A673 (cell line): Measurements from ENCODE around the gene AURKAIP1. TPM values are rescaled to one million over a fixed set of nuclear protein-coding genes. Genes with fewer than 3 reads are reported as not detected.

Experiments
- BruUV-seq: library from RNA; stranded (reverse); fragments of 400-500 nt; replicated peaks from 2 replicates; lab custom pipeline; 2021; lab: Mats Ljungman, UMichigan
- CTCF ChIA-PET: fragments of 300-600 bp; sonication (Branson Sonifier 250); formaldehyde crosslinking; loops from one replicate; lab custom pipeline; 2022; ENCODE audit warnings: antibody characterized with exemption; lab: Charles Lee
- POLR2A ChIA-PET: fragments of 300-600 bp; sonication (Branson Sonifier 250); formaldehyde crosslinking; loops from one replicate; lab custom pipeline; 2022; ENCODE audit warnings: antibody characterized with exemption; ENCODE audit not compliant: low non-redundant PET; lab: Charles Lee
- DNase-seq: peaks from one replicate; pipeline ENCODE4 v3.0.0-alpha.2; 2015; ENCODE audit warnings: low spot score
- H3K27ac ChIP-seq: fragments of 200-600 bp; sonication (generic); 2 replicates; pipeline ENCODE4 v1.5.1; 2016; ENCODE audit warnings: mixed run types, low read depth, mild to moderate bottlenecking, mixed read lengths, antibody characterized with exemption, low read length; ENCODE audit not compliant: poor library complexity, severe bottlenecking
- H3K27me3 ChIP-seq: fragments of 200-600 bp; sonication (generic); replicated peaks from 2 replicates; pipeline ENCODE4 v1.6.1; 2017; ENCODE audit warnings: mixed run types, low read depth, mild to moderate bottlenecking, mixed read lengths, antibody characterized with exemption, low read length; ENCODE audit not compliant: insufficient read depth, poor library complexity
- H3K36me3 ChIP-seq: fragments of 200-600 bp; sonication (generic); 2 replicates; pipeline ENCODE4 v1.6.1; 2016; ENCODE audit warnings: mixed run types, mild to moderate bottlenecking, mixed read lengths, antibody characterized with exemption, low read length; ENCODE audit not compliant: insufficient read depth, poor library complexity, severe bottlenecking
- H3K4me1 ChIP-seq: fragments of 200-600 bp; sonication (generic); 2 replicates; pipeline ENCODE4 v1.6.1; 2017; ENCODE audit warnings: mixed run types, mild to moderate bottlenecking, mixed read lengths, antibody characterized with exemption, low read length; ENCODE audit not compliant: insufficient read depth, poor library complexity, severe bottlenecking
- H3K4me3 ChIP-seq: fragments of 200-600 bp; sonication (generic); 2 replicates; pipeline ENCODE4 v1.5.1; 2016; ENCODE audit warnings: low read depth, mixed run types, mild to moderate bottlenecking, mixed read lengths, low read length; ENCODE audit not compliant: poor library complexity, severe bottlenecking
- H3K9me3 ChIP-seq: fragments of 200-600 bp; sonication (generic); 2 replicates; pipeline ENCODE4 v1.6.1; 2016; ENCODE audit warnings: mixed run types, low read depth, mild to moderate bottlenecking, mixed read lengths, antibody characterized with exemption, low read length; ENCODE audit not compliant: poor library complexity, severe bottlenecking
- CTCF ChIP-seq: fragments of 300-800, 200-600 bp; sonication (generic); conservative IDR thresholded peaks from 2 replicates; pipeline ENCODE4 v1.5.1; 2017; ENCODE audit warnings: low read depth, mild to moderate bottlenecking, antibody characterized with exemption, low read length, moderate library complexity, mixed read lengths
- EZH2 ChIP-seq: fragments of 200-600 bp; sonication (generic); IDR thresholded peaks from 2 replicates; pipeline ENCODE4 v1.6.1; 2017; ENCODE audit warnings: borderline replicate concordance, low read depth, mild to moderate bottlenecking, mixed read lengths, antibody characterized with exemption, low read length; ENCODE audit not compliant: poor library complexity, severe bottlenecking
- intact Hi-C: fragments of 100-400 bp; cut with micrococcal nuclease; formaldehyde crosslinking; loops from one replicate; pipeline ENCODE4 v1.10.0; 2022; ENCODE audit not compliant: unreplicated experiment
- total RNA-seq: library from RNA; stranded (reverse); gene quantifications from 2 replicates; pipeline ENCODE4 v1.2.3, GENCODE V29; 2021

Gene AURKAIP1
- total RNA-seq, 1 experiment from 2014 or later: 172 TPM

- ChIA-PET CTCF (no interaction called here), POLR2A (no interaction called here)
- TF ChIP-seq CTCF (no peak), EZH2 (no peak)
- intact Hi-C loops: no loop called here
- no peaks in the 10 kb centered on the region for H3K9me3 ChIP-seq
- no peaks in the 10 kb centered on the region for H3K27me3 ChIP-seq
- no peaks in the 10 kb centered on the region for H3K36me3 ChIP-seq
- H3K27ac ChIP-seq: no peak overlapping the region
- no TSS peak for BruUV-seq
- DNase-seq: no peak
- no peaks in the 10 kb centered on the region for H3K4me1 ChIP-seq
- H3K4me3 ChIP-seq: no peak overlapping the region
Observed at GRCh38 chr1:1360506-1361169, 14.4 kb downstream of the AURKAIP1 start.

- H3K4me3 ChIP-seq: no peak overlapping the region
- no peaks in the 10 kb centered on the region for H3K4me1 ChIP-seq
Observed at GRCh38 chr1:1359664-1360468, 15.1 kb downstream of the AURKAIP1 start.

GRCh38 chr1:1359308-1359663 lies 15.7 kb downstream of the AURKAIP1 start:
- no peak for DNase-seq
- ChIA-PET POLR2A (no interaction called here), CTCF (no interaction called here)

More at GRCh38 chr1:1359664-1360468, 15.1 kb downstream of the AURKAIP1 start:
- POLR2A ChIA-PET: no interaction called here
- intact Hi-C loops: no loop called here
- no peak for TF ChIP-seq EZH2
- TF ChIP-seq CTCF: no peak
- DNase-seq: no peak
- BruUV-seq: no TSS peak
- H3K27me3 ChIP-seq: no peaks in the 10 kb centered on the region
- no peak overlapping the region for H3K27ac ChIP-seq
- H3K36me3 ChIP-seq: no peaks in the 10 kb centered on the region
- H3K9me3 ChIP-seq: no peaks in the 10 kb centered on the region
- CTCF ChIA-PET: no interaction called here

More at GRCh38 chr1:1359308-1359663, 15.7 kb downstream of the AURKAIP1 start:
- Histone ChIP-seq H3K36me3 (no peaks in the 10 kb centered on the region), H3K4me3 (no peak overlapping the region), H3K9me3 (no peaks in the 10 kb centered on the region), H3K27ac (no peak overlapping the region), H3K4me1 (no peaks in the 10 kb centered on the region), H3K27me3 (peaks cover 1% of the 10 kb centered on the region)
- no TSS peak for BruUV-seq
- intact Hi-C loops: no loop called here
- TF ChIP-seq EZH2 (no peak), CTCF (no peak)
